ENCODE results near the gene CRTC3.
"Not testable (repeated sequence)": the region's sequence is repeated elsewhere in the genome, so short reads cannot be mapped to it uniquely, and the experiment has no call there.

Gene CRTC3, protein sequence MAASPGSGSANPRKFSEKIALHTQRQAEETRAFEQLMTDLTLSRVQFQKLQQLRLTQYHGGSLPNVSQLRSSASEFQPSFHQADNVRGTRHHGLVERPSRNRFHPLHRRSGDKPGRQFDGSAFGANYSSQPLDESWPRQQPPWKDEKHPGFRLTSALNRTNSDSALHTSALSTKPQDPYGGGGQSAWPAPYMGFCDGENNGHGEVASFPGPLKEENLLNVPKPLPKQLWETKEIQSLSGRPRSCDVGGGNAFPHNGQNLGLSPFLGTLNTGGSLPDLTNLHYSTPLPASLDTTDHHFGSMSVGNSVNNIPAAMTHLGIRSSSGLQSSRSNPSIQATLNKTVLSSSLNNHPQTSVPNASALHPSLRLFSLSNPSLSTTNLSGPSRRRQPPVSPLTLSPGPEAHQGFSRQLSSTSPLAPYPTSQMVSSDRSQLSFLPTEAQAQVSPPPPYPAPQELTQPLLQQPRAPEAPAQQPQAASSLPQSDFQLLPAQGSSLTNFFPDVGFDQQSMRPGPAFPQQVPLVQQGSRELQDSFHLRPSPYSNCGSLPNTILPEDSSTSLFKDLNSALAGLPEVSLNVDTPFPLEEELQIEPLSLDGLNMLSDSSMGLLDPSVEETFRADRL

DNA sequence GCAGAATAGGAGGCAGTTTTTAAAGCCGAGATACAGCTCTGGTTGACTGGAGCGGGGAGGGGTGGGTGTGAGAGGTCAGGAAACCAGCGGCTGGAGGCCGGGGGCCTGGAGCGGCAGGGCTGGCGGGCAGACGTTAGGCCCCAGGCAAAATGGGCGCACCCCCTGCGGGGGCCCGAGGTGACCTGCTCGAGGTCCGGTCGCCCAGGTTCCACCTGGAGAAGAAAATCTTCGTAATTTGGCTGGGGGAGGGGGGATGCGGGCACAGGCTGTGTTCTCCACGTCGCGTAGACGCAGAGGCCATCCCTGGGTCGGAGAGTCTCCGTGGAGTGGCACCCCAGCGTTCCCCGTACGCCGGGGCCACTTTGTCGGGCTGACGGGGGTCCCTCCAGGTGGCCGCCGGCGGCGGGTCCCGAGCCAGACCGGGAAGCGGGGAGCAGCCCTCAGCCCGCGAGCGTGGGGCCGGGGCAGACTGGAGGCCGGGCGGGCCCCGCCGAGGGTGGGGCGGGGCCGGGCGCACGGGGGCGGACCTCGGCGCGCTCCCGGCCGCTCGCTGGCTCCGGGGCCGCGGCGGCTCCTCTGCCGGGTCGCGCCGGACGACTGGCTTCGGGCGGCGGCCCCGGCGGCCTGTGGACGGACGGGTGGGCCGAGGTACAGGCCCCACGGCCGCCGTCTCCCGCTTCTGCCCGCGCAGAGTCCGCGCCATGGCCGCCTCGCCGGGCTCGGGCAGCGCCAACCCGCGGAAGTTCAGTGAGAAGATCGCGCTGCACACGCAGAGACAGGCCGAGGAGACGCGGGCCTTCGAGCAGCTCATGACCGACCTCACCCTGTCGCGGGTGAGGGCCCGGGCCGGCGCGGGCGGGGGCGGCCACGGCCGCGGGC is at the start of gene CRTC3:
Gene CRTC3 (plus strand): TSS at position 553 of the 879 bp plus-strand sequence. CDS start 149 bp downstream, at position 702.
- no peak for DNase-seq

DNA sequence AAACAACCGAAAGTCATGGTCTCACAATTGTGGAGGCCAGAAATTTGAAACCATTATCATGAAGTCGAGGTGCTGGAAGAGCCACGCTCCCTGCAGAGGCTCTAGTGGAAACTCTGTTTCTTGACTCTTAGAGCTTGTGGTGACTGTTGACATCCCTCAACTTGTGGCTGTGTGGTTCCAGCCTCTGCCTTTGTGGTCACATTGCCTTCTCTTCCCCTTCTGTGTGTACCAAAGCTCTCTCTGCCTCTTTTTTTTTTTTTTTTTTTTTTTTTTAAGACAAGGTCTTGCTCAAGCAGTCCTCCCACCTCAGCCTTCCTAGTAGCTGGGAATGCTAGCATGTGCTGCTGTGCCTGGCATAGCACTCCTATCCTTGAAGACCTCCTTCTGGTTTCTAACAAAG is 48.7 kb upstream of the CRTC3 start:
- no peak for DNase-seq

DNA sequence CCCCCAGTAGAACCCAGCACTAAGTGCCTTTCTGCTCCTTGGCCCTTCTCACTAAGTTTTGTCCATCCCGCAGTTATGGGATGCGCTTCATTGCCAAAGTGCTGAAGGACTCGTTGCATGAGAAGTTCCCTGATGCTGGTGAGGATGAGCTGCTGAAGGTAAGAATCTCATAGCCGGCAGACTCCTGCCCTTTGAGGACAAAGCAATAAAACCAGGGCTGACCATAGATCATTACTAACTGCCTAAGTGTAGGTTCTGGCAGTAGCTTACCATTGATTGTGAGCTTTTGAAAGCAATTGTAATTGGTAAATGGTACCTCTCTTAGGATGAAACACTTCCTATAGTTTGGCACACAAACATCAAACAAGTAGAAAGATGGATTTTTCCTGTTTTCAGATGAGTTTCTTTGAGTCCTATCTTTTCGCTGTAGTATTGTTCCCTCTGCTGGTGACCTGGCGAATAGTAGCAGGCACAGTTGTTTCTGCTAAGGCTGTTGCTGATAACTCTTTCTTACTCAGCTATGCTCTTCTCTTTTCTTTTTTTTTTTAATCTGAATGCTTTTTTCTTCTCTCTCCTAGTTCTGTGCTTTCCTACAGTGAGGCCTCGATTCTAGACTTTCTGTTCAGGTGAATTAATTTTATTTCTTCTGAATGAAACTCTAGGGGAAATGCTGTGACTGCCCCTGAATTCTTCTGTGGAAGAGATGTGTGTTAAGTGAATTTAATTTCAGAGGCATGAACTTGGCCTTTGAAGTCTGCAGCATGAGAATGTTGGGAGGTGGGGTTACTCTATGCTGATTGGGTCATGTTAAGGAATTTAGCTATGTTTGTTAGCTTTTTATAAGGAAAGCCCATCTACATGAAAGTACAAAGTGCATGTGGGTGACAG is 47.4 kb upstream of the CRTC3 start:
- peak; percentile 2 for DNase-seq

DNA sequence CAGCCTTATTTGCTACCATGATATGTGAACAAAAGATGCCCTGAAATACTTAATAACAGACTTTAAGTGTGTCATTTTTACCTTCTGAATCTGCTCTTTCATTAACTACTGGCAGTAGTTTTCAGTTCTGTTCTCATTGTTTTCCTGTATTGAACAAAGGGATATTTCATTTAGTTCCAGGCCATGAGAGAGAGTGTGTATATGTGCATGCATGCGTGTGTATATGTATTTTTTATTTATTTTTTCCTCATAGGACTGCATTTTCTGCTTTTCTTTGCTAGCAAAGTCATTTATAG is 46.8 kb upstream of the CRTC3 start:
- no peak for DNase-seq

DNA sequence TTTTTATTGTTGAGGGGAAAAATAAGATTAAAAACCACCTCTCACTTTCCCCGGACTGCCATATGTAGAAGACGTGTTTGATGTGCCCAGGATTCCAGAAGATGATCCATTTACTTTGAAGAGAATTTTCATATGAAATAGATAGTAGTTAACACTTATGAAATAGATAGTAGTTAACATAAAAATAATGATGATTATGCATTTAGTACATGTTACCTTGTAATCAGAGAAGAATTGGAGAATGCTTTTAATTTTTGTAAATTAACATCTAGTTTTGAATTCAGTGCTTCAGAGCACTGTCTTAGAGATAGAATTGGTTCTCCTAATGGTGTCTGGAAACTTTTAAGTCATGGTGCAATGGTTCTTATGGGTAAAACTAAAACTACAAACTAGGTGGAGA is 46.1 kb upstream of the CRTC3 start:
- DNase-seq = no peak

DNA sequence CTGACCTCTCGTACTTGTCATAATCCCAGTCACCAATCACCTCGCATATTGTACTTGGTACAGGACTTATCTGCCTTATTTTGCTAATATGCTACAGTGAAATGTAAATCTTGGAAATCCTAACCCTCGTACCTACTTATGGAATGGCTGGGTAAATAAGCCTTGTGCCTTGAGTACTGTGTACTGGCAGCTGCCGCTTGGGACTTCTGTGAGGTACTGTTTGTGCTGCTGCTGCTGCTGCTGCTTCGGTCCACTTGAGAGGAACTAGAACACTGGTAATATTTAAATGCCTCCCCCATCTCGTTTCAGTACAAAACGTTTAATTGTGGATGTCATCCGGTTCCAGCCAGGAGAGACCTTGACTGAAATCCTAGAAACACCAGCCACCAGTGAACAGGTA is 42.5 kb upstream of the CRTC3 start:
- no peak for DNase-seq

DNA sequence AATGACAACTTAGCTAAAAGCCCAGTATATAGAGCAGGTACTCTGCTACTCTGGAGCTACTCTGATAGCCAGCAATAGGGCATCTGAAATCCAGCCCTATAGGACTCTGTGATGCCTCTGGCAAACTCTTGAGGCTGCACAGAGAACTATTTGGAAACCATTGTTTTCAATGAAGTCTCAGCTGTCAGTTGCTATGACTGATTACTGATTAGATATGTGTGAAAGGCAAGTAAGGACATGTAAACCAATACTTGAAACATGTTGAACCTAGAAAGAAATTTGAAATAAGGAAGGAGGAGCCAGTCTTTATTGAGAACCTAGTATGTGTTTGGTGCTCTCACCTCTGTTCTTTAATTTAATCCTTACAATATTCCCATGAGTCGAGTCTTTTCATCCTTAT is 40.2 kb upstream of the CRTC3 start:
- no peak for DNase-seq

DNA sequence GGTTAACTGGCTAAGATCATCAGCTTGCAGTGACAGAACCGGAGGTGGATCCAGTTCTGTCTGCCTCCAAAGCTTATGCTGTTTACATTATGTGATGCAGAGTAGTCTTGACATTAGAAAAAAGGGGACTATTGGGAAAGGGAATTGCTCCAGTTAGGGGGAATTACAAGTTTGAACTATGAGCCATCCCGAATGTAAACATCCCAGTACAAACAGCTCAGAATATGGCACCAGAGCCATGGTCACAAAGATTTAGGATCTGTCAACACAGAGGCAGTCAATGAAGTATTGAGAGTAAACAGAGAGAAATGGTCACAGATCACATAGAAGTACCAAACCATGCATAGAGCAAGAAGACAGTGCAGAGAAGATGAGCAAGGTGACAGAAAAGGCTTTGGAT is 39.8 kb upstream of the CRTC3 start:
- DNase-seq = no peak

DNA sequence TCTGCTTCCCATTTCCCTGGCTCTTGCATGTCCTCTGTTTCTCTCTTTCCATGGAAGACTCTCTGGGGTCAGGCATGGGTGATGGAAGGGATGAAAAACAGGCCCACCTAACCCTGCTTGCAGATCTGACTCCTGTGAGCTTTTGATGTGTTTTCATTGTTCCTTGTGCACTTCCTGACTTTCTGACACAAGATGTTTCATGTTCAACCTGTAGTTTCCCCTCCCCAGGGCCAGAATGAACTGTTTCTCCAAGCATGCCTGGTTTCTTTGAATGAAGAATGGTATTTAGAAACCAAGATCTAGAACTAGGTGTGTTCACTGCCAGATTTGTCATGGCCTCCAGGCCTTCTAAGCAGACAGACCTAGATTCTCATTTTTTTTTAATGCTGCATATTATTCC is 36.1 kb upstream of the CRTC3 start:
- DNase-seq = no peak

DNA sequence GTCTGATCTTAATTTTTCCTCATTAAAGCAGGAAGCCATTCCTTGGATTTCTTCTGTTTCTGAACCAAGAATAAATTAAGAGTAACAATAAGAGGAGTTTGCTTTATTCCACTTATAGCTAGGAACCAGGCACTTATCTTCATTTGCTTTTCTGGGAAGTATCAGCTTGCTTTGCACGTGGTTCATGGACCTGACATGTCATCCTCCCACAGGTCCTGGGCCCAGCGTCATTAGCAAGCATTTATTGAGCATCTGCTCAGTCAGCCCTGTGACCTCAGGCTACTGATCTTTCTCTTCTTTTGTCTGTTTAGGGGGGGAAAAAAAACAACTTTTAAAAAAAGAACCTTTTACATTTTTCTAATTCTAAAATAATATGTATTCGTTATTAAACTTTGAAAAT is 34.7 kb upstream of the CRTC3 start:
- DNase-seq = no peak

DNA sequence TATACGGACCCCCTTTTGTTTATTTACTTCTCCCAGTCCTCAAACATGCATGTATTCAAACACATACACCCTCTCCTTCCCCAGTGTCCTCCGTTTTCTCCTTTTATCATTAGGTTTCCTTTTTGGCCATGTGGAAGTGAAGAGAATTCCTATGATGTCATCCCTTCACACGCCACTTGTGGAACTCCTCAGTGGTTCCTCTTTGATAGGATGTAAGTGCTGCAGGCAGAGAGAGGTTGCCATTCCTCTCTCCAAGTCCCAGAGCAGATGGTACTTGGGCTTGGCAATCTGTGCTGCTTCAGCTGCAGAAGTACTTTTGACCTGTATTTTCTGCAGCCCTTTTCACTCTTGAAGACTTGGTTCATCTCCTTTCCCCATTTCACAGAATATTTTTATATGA is 32.9 kb upstream of the CRTC3 start:
- no peak for DNase-seq

DNA sequence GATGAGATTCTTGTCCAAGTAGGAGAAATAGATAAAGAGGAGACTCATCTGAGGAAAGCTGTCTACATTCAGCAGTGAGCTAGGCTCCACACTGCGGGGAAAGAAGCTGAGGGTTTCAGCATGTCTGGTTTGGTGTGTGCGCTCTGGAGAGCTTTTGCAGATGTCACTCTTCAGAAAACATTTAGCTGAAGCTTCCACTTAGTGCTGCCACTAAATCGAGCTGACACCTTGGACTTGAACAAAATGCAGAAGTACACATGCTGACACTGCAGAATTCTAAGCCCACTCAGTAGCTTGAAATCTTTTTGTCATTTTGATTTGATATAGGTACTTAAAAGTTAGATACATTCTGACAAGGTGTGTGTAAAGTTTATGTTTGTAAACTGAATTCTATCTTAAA is 32.3 kb upstream of the CRTC3 start:
- DNase-seq = no peak

DNA sequence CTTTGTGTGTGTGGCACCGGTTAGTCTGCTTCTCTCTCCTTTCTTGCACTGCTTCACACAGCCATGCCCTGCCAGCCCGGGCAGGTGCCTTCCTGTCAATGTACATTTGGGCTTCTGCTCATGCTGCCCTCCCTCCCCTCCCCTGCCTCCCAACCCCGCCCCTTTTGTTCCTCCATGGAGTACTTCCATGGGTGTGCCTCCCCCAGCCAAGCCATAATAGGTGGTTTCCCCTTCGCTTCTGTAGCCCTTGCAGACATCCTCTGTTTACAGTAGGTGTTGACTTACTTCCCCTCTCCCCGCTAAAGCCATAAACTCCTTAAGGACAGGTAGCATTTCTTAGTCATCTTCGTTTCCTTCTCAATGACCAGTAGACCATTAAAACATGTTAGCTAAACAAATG is 31.8 kb upstream of the CRTC3 start:
- no peak for DNase-seq

DNA sequence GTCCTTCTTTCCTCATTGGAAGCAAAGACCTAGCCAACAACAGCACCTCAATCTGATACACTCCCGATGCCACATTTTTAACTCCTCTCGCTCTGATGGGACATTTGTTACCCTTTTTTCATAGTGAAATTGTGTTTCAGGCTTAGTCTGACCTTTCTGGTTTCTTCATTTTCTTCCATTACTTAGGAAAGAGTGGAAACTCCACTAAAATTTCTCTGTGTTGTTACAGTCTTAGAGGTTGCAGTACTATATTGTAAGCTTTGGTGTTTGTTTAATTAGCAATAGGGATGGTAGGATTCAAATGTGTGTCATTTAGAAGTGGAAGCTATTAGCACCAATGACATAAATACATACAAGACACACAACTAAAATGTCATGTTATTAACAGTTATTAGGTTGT is 29.6 kb upstream of the CRTC3 start:
- no peak for DNase-seq

DNA sequence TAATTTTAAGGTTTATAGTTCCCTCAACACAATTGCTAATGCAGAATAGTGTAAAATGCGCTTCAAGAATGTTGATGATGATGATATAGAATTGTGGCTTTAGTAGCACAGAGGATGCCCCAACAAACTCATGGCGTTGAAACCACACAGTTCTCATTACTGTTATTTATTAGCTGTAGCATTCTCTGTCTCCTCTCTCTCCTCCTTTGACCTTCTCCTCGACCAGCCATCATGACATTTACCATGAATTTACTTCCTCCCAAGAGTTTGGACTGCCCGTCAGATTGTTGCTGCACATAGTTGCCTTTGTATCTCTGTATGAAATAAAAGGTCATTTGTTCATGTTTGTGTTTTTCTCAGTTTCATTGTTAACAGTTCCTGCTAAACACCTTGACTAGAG is 27.8 kb upstream of the CRTC3 start:
- no peak for DNase-seq

DNA sequence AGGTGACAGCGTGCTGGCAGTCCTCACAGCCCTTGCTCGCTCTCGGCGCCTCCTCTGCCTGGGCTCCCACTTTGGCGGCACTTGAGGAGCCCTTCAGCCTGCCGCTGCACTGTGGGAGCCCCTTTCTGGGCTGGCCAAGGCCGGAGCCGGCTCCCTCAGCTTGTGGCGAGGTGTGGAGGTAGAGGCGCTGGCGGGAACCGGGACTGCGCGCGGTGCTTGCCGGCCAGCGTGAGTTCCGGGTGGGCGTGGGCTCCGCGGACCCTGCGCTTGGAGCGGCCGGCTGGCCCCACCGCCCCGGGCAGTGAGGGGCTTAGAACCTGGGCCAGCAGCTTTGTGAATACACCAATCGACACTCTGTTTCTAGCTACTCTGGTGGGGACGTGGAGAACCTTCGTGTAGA is 18.9 kb upstream of the CRTC3 start:
- DNase-seq = not testable (repeated sequence)

DNA sequence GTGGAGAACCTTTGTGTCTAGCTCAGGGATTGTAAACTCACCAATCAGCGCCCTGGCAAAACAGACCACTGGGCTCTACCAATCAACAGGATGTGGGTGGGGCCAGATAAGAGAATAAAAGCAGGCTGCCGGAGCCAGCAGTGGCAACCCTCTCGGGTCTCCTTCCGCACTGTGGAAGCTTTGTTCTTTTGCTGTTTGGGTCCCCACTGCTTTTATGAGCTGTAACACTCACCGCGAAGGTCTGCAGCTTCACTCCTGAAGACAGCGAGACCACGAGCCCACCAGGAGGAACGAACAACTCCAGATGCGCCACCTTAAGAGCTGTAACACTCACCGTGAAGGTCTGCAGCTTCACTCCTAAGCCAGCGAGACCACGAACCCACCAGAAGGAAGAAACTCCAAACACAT is 18.5 kb upstream of the CRTC3 start:
- not testable (repeated sequence) for DNase-seq

DNA sequence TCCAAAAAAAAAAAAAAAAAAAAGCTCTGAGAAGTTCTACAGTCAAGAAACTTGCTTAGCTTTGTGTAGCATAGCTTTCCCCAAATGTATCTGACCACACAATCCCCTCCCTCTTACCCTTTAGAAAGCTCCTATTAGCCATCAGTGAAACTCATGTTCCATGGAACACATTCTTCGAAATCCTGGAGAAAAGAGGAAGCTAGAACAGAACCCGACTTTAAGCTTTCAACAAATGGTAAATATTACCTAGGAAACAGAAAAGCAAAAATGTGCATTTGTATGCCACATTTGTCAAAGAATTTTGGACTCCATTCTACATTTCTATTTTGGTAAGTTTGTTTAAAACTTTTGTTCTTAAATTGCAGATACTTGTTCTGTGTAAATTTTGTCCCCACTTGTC is 17.4 kb upstream of the CRTC3 start:
- DNase-seq = no peak

DNA sequence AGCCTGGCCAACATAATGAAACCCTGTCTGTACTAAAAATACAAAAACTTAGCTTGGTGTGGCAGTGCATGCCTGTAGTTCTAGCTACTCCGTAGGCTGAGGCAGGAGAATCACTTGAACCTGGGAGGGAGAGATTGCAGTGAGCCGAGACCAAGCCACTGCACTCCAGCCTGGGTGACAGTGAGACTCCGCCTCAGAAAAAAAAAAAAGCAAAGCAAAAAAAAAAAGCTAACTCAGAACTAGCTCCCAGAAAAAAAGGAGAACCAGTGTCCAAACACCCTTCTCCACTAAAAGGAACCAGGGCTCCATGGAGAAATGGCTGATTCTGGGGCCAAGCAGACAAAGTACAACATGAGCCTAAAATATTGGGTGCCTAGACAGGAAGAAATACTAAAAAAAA is 16.7 kb upstream of the CRTC3 start:
- no peak for DNase-seq

DNA sequence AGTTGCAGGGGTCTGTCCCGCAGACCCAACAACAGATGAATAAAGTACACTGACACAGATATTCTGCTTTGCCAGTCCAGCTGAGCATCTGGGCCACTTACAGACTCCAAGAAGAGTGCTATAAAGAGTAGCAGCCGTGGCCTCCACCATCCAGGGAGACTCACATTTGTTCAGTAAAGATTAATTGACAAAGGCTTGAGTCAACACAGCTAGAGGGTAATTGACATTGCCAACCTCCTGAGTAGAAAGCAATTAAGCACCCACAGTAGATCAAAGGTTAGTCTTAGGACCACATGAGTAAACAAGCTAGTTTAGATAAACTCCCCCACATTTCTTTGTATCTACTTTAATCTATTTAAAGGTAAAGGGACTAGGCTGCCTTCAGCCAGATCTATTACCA is 16.3 kb upstream of the CRTC3 start:
- no peak for DNase-seq

DNA sequence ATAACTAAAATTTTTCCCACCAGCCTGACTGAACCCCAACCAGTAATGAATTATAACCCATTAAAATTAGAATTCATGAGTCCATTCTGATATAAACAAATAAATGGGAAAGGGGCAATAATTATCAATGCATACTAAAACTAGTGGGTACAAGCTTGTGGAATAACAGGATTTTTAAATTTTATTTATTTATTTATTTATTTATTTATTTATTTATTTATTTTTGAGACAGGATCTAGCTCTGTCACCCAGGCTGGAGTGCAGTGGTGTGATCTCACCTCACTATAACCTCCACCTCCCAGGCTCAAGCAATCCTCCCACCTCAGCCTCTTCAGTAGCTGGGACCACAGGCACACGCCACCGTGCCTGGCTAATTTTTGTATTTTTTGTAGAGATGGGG is 15.8 kb upstream of the CRTC3 start:
- not testable (repeated sequence) for DNase-seq

DNA sequence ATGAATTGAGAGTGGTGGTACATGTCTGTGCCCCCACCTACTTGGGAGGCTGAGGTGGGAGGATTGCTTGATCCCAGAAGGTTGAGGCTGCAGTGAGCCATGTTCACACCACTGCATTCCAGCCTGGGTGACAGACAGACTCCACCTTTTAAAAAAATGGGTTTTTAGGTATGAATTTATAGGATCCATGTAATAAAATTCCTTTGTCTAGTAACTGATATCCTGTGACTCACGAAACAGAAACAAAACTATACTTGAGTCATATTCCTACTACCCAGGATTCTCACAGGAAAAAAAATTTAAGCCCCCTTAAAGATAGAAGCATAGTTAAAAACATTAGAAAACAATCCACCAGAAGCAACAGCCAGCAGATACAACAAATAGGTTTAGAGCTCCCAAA is 10.0 kb upstream of the CRTC3 start:
- no peak for DNase-seq

DNA sequence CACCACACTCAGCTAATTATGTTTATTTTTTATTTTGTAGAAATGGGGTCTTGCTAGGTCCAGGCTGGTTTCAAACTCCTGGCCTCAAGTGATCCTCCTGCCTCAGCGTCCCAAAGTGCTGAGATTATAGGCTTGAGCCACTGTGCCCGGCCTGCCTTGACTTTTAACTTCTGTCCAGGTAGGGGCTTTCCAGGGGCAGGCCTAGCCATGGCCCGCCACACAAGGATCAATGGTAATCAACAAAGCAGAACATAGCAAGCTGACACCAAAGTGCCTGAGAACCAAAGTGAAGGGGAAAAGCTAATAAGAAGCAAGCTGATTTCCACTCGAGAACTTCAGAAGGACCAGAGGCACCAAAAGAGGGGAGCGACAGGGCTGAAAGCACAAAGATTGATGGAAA is 9.4 kb upstream of the CRTC3 start:
- no peak for DNase-seq

All from NCI-H446 treated with DMSO at 0.1 percent for 48 hours (cell line).